Activated CD8-positive, alpha-beta memory T cell treated with anti-CD3 and anti-CD28 coated beads, Interleukin-2, amount 50 U/mL, for 24 hours (primary cell): Measurements from ENCODE around the gene EGR1.
A peak's percentile ranks its signal among the peaks of the same experiment; 100 is the strongest.

Experiments
- DNase-seq: peaks from one replicate; pipeline ENCODE4 v3.0.0-alpha.2; 2020; ENCODE audit errors: extremely low read depth

The EGR1 gene

GRCh38 chr5:138465261-138466124 is at the start of gene EGR1:
Gene EGR1, plus strand, starts transcription at chr5:138465479. Its CDS starts 283 bp downstream, at chr5:138465762.
- peak; percentile 88 for DNase-seq

- DNase-seq: no peak
Measured at GRCh38 chr5:138418444-138418843, 46.8 kb upstream of the EGR1 start.

GRCh38 chr5:138425079-138425478 is 40.2 kb upstream of the EGR1 start:
- DNase-seq: no peak

- no peak for DNase-seq
Measured at GRCh38 chr5:138435943-138436342, 29.3 kb upstream of the EGR1 start.

GRCh38 chr5:138438003-138438723 is 27.1 kb upstream of the EGR1 start:
- DNase-seq: no peak

- DNase-seq: no peak
Measured at GRCh38 chr5:138438724-138439476, 26.4 kb upstream of the EGR1 start, which contains the start of gene REEP2. Gene REEP2, plus strand, starts transcription at chr5:138439057. Its CDS starts 152 bp downstream, at chr5:138439209.

GRCh38 chr5:138439477-138440158 is 25.7 kb upstream of the EGR1 start:
- no peak for DNase-seq

GRCh38 chr5:138440159-138441073 is 24.9 kb upstream of the EGR1 start:
- DNase-seq: no peak

- no peak for DNase-seq
Measured at GRCh38 chr5:138441221-138441620, 24.1 kb upstream of the EGR1 start.

- no peak for DNase-seq
Measured at GRCh38 chr5:138444078-138444773, 21.1 kb upstream of the EGR1 start.

GRCh38 chr5:138444774-138445546 is 20.3 kb upstream of the EGR1 start:
- no peak for DNase-seq

- no peak for DNase-seq
Measured at GRCh38 chr5:138445547-138446271, 19.6 kb upstream of the EGR1 start.

- DNase-seq: no peak
Measured at GRCh38 chr5:138448070-138448469, 17.2 kb upstream of the EGR1 start.

- no peak for DNase-seq
Measured at GRCh38 chr5:138448481-138449398, 16.5 kb upstream of the EGR1 start.

- peak; percentile 58 for DNase-seq
Measured at GRCh38 chr5:138449501-138450239, 15.6 kb upstream of the EGR1 start.

- no peak for DNase-seq
Measured at GRCh38 chr5:138450971-138451370, 14.3 kb upstream of the EGR1 start.

GRCh38 chr5:138452720-138453119 is 12.6 kb upstream of the EGR1 start:
- no peak for DNase-seq
